GM12892 (cell line): ENCODE results near the gene RAB44.

Experiments
- POLR2A ChIP-seq: IDR thresholded peaks from 2 replicates; pipeline ENCODE4 v1.6.1; 2011; ENCODE audit warnings: low read depth, low read length, control low read depth
- POLR2AphosphoS5 ChIP-seq: IDR thresholded peaks from 2 replicates; pipeline ENCODE4 v1.6.1; 2011; ENCODE audit warnings: low read depth, low read length, control low read depth
- TAF1 ChIP-seq: IDR thresholded peaks from 2 replicates; pipeline ENCODE4 v1.6.1; 2011; ENCODE audit warnings: low read depth, mild to moderate bottlenecking, control low read depth, low read length, borderline replicate concordance

- TF ChIP-seq POLR2A (no peak), TAF1 (no peak), POLR2AphosphoS5 (no peak)
Observed at GRCh38 chr6:36756786-36757185, 59.2 kb downstream of the RAB44 start.
